ENCODE data around the gene ARHGAP6. TPM values are rescaled to one million over a fixed set of nuclear protein-coding genes. Genes with fewer than 3 reads are reported as not detected.

Gene ARHGAP6
- total and polyA plus RNA-seq, 2 of the 4 experiments (the other 2 are of a cell fraction) = 1.4 to 1.8 TPM

DNA sequence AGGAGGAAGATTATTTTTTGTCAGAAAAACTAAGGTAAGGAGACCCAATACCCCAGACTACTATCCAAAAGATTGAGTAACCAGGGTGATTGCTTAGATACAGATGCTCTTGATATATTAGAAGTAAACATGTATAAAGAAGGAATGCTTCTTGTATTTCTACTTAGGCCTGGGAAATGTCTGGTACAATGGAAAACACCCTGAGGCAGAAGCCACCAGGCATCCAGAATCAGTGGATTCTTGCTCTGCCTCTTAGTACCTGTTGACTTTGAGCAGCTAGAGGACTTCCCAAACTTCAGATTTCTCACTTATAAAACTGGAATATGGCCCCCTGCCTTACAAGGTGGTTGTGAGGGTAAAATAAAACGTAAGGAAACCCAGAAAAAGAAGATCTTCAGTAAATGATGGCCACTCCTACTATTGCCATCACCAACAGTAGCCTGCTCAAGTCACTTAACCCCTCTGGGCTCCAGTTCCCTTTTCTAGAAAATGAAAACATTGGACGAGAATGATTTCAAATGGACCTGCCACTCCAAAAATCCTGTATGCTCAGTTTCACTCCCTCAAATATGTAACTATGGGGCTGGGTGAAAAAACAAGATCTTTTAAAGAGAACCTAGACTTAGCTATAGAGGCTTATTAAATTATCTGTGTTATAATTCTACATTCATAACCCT lies 315.9 kb downstream of the ARHGAP6 start:
- Histone ChIP-seq H2AK9ac (replicated peaks; ENCODE audit: low read depth, low read length, poor library complexity) (no peak overlapping the region), H3K14ac (replicated peaks; ENCODE audit: low read depth, low read length) (no peak overlapping the region), H3K27ac (ENCODE audit: insufficient read depth, low read length) (no peak overlapping the region), H2BK5ac (ENCODE audit: low read depth, low read length, poor library complexity, severe bottlenecking) (no peak overlapping the region), H3K36me3 (ENCODE audit: control insufficient read depth, insufficient read depth, low read length) (no peaks in the 10 kb centered on the region), H3K4me2 (ENCODE audit: low read depth, low read length) (no peak overlapping the region), H4K8ac (ENCODE audit: low read depth in 2 of 2, low read length in 2 of 2) (no peak overlapping the region), H4K5ac (ENCODE audit: low read depth, low read length) (no peak overlapping the region), H3K4ac (ENCODE audit: low read depth, low read length) (no peak overlapping the region), H3K4me3 (ENCODE audit: insufficient read depth, low read depth, low read length) (no peak overlapping the region), H3K9me3 (ENCODE audit: control insufficient read depth, insufficient read depth, low read length) (no peaks in the 10 kb centered on the region), H4K20me1 (ENCODE audit: insufficient read depth, low read length) (no peaks in the 10 kb centered on the region), H4K91ac (ENCODE audit: insufficient read depth, low read depth, low read length) (no peak overlapping the region), H3K56ac (ENCODE audit: extremely low read depth, insufficient read depth, low read length) (no peak overlapping the region), H3K9me1 (ENCODE audit: insufficient read depth, low read length) (peaks cover 4% of the 10 kb centered on the region), H2AK5ac (ENCODE audit: low read depth, low read length) (no peak overlapping the region), H3K4me1 (ENCODE audit: control insufficient read depth, insufficient read depth, low read length) (peaks cover 3% of the 10 kb centered on the region; the same call in 1 of the 2 replicates), H2BK120ac (ENCODE audit: low read depth, low read length) (no peak overlapping the region), H3K79me1 (ENCODE audit: low read depth in 1 of 2, low read length in 2 of 2) (no peaks in the 10 kb centered on the region), H2BK15ac (ENCODE audit: low read depth, low read length) (no peak overlapping the region), H3K27me3 (ENCODE audit: control insufficient read depth, insufficient read depth, low read length) (no peaks in the 10 kb centered on the region), H3K18ac (ENCODE audit: low read depth, low read length) (no peak overlapping the region), H3K23ac (ENCODE audit: low read depth, low read length) (no peak overlapping the region), H2AFZ (replicated peaks; ENCODE audit: low read length, poor library complexity) (no peak overlapping the region), H3K9ac (ENCODE audit: low read depth, low read length) (no peak overlapping the region), H2BK20ac (ENCODE audit: low read depth, low read length) (no peak overlapping the region)
- intact Hi-C loops (cut with micrococcal nuclease) = no loop called here
- dilution Hi-C loops (cut with HindIII; ENCODE audit: low sequenced_read_pairs, unreplicated experiment) = no loop called here
- ChIA-PET CTCF (no interaction called here), POLR2A (ENCODE audit: unreplicated experiment) (no interaction called here)
- ATAC-seq (ENCODE audit: low read depth) (no peak), DNase-seq (no peak)
- no peak for TF ChIP-seq POLR2A (IDR thresholded peaks at IDR 0.05; ENCODE audit: low read depth, low read length)
- no peak for TF ChIP-seq USF2 (IDR thresholded peaks at IDR 0.05; ENCODE audit: low read depth, low read length)
- TF ChIP-seq NFE2L2 (IDR thresholded peaks at IDR 0.05; ENCODE audit: low read depth, low read length) = no peak
- no peak for TF ChIP-seq CHD1 (IDR thresholded peaks at IDR 0.05; ENCODE audit: low read depth, low read length)
- no peak for TF ChIP-seq FOS (IDR thresholded peaks at IDR 0.05; ENCODE audit: low read depth, low read length)
- no peak for TF ChIP-seq BHLHE40 (IDR thresholded peaks at IDR 0.05; ENCODE audit: low read depth, low read length)
- TF ChIP-seq, protein P1, sequence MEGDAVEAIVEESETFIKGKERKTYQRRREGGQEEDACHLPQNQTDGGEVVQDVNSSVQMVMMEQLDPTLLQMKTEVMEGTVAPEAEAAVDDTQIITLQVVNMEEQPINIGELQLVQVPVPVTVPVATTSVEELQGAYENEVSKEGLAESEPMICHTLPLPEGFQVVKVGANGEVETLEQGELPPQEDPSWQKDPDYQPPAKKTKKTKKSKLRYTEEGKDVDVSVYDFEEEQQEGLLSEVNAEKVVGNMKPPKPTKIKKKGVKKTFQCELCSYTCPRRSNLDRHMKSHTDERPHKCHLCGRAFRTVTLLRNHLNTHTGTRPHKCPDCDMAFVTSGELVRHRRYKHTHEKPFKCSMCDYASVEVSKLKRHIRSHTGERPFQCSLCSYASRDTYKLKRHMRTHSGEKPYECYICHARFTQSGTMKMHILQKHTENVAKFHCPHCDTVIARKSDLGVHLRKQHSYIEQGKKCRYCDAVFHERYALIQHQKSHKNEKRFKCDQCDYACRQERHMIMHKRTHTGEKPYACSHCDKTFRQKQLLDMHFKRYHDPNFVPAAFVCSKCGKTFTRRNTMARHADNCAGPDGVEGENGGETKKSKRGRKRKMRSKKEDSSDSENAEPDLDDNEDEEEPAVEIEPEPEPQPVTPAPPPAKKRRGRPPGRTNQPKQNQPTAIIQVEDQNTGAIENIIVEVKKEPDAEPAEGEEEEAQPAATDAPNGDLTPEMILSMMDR (conservative IDR thresholded peaks at IDR 0.05; ENCODE audit: low read depth, low read length) = no peak
- in situ Hi-C loops (cut with MboI; ENCODE audit: low sequenced_read_pairs) = no loop called here
- no TSS peak for BruUV-seq (replicated peaks)
- no CpG with 5 or more reads among the region's 2 CpGs for WGBS, 2 experiments (ENCODE audit: extremely low coverage in 2 of 2, insufficient read length in 1 of 2)
